Testis (tissue), 2 donors: ENCODE data around the gene CHM.

Experiments used
- POLR2A ChIP-seq: fragments of 450-650 bp; IDR thresholded peaks from one replicate; pipeline ENCODE4 v1.6.1; 2017; ENCODE audit warnings: antibody characterized with exemption, mild to moderate bottlenecking, moderate library complexity
- TF ChIP-seq, protein P1 (sequence below), 3 experiments: fragments of 450-650 bp in 2 of 3; fragments of 200-600 bp in 1 of 3; sonication (generic) in 1 of 3; IDR thresholded peaks; one replicate each; pipeline ENCODE4 v1.5.1; 2016 to 2019; ENCODE audit warnings: antibody characterized with exemption in 3 of 3, mild to moderate bottlenecking in 2 of 3, moderate library complexity in 1 of 3

DNA sequence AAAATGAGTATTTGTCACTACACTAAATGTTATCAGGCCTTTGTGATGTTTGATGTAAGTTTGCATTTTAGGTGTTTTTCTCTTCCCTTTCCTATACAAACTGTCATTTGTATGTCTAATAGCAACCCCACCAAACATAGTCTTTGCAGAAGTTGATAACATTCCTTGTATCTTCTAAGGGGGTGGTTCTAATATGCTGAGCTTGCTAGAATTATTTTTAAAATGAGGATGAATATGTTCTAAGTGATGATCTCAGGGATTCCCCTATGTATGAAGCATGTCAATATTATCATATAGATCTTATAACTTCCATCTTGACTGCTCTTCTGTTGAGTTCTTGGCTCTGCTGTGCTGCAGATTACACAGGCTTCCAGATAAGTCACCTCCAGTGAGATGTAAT, 3.1 kb downstream of the CHM start:
- TF ChIP-seq, protein P1, sequence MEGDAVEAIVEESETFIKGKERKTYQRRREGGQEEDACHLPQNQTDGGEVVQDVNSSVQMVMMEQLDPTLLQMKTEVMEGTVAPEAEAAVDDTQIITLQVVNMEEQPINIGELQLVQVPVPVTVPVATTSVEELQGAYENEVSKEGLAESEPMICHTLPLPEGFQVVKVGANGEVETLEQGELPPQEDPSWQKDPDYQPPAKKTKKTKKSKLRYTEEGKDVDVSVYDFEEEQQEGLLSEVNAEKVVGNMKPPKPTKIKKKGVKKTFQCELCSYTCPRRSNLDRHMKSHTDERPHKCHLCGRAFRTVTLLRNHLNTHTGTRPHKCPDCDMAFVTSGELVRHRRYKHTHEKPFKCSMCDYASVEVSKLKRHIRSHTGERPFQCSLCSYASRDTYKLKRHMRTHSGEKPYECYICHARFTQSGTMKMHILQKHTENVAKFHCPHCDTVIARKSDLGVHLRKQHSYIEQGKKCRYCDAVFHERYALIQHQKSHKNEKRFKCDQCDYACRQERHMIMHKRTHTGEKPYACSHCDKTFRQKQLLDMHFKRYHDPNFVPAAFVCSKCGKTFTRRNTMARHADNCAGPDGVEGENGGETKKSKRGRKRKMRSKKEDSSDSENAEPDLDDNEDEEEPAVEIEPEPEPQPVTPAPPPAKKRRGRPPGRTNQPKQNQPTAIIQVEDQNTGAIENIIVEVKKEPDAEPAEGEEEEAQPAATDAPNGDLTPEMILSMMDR (IDR thresholded peaks at IDR 0.05) = no peak
- TF ChIP-seq POLR2A = no peak
